GM23338 (cell line): ENCODE data around the gene OR52I1.

Source experiments
- EZH2 ChIP-seq: fragments of 200-600 bp; sonication (generic); IDR thresholded peaks from one replicate; pipeline ENCODE4 v1.8.0; 2017; ENCODE audit warnings: antibody characterized with exemption, mild to moderate bottlenecking, low read depth; ENCODE audit not compliant: unreplicated experiment
- EZH2phosphoT487 ChIP-seq: fragments of 200-600 bp; sonication (generic); IDR thresholded peaks from one replicate; pipeline ENCODE4 v1.8.1; 2018; ENCODE audit warnings: antibody characterized with exemption; ENCODE audit not compliant: unreplicated experiment
- NANOG ChIP-seq: IDR thresholded peaks from 2 replicates; pipeline ENCODE4 v1.6.1; 2016; ENCODE audit warnings: antibody characterized with exemption, borderline replicate concordance
- POLR2AphosphoS5 ChIP-seq: IDR thresholded peaks from 2 replicates; pipeline ENCODE4 v1.6.1; 2016; ENCODE audit warnings: antibody characterized with exemption, low read depth
- TF ChIP-seq, protein P1 (sequence below), 2 experiments: fragments of 200-600 bp in 1 of 2; sonication (generic) in 1 of 2; conservative IDR thresholded peaks; 2 replicates each; pipeline versions ENCODE4 v1.5.1 to v1.6.1; 2016 to 2017; ENCODE audit warnings: antibody characterized with exemption in 2 of 2, low read depth in 2 of 2, mild to moderate bottlenecking in 2 of 2, moderate library complexity in 1 of 2
- TF ChIP-seq, protein P2 (sequence below): IDR thresholded peaks from one replicate; pipeline ENCODE4 v1.6.1; 2018; ENCODE audit warnings: antibody characterized with exemption; ENCODE audit not compliant: unreplicated experiment

DNA sequence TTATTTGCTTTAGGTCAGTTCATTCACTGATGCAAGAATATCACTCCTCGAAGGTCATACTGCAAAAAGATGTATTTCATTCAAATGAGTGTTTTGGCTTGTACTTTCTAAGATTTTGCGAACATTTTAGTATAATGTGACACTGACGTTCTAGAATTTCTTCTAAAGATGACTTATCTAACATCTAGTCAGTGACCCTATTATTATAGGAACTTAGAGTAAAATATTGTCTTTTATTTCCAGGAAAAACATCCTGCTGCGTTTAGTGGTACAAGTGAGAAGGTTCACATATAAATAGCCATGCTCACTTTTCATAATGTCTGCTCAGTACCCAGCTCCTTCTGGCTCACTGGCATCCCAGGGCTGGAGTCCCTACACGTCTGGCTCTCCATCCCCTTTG lies 48.9 kb upstream of the OR52I1 start, which contains the start of gene OR52M1:
- TF ChIP-seq, protein P1, sequence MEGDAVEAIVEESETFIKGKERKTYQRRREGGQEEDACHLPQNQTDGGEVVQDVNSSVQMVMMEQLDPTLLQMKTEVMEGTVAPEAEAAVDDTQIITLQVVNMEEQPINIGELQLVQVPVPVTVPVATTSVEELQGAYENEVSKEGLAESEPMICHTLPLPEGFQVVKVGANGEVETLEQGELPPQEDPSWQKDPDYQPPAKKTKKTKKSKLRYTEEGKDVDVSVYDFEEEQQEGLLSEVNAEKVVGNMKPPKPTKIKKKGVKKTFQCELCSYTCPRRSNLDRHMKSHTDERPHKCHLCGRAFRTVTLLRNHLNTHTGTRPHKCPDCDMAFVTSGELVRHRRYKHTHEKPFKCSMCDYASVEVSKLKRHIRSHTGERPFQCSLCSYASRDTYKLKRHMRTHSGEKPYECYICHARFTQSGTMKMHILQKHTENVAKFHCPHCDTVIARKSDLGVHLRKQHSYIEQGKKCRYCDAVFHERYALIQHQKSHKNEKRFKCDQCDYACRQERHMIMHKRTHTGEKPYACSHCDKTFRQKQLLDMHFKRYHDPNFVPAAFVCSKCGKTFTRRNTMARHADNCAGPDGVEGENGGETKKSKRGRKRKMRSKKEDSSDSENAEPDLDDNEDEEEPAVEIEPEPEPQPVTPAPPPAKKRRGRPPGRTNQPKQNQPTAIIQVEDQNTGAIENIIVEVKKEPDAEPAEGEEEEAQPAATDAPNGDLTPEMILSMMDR (conservative IDR thresholded peaks at IDR 0.05; ENCODE audit: low read depth in 2 of 2): no peak
- TF ChIP-seq POLR2AphosphoS5: no peak
- TF ChIP-seq EZH2phosphoT487: no peak
- TF ChIP-seq, protein P2, sequence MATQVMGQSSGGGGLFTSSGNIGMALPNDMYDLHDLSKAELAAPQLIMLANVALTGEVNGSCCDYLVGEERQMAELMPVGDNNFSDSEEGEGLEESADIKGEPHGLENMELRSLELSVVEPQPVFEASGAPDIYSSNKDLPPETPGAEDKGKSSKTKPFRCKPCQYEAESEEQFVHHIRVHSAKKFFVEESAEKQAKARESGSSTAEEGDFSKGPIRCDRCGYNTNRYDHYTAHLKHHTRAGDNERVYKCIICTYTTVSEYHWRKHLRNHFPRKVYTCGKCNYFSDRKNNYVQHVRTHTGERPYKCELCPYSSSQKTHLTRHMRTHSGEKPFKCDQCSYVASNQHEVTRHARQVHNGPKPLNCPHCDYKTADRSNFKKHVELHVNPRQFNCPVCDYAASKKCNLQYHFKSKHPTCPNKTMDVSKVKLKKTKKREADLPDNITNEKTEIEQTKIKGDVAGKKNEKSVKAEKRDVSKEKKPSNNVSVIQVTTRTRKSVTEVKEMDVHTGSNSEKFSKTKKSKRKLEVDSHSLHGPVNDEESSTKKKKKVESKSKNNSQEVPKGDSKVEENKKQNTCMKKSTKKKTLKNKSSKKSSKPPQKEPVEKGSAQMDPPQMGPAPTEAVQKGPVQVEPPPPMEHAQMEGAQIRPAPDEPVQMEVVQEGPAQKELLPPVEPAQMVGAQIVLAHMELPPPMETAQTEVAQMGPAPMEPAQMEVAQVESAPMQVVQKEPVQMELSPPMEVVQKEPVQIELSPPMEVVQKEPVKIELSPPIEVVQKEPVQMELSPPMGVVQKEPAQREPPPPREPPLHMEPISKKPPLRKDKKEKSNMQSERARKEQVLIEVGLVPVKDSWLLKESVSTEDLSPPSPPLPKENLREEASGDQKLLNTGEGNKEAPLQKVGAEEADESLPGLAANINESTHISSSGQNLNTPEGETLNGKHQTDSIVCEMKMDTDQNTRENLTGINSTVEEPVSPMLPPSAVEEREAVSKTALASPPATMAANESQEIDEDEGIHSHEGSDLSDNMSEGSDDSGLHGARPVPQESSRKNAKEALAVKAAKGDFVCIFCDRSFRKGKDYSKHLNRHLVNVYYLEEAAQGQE: no peak
- TF ChIP-seq NANOG: no peak
- no peak for TF ChIP-seq EZH2
